GM18951 (cell line): Measurements from ENCODE around the gene ZNHIT3.

Experiments
- POLR2A ChIP-seq: IDR thresholded peaks from 4 replicates; pipeline ENCODE4 v1.6.1; 2011; ENCODE audit warnings: mild to moderate bottlenecking; ENCODE audit not compliant: insufficient read length, insufficient read depth; ENCODE audit errors: extremely low read depth
- in situ Hi-C: fragments of 300-500 bp; cut with MboI; formaldehyde crosslinking; loops from one replicate; pipeline ENCODE4 v1.12.0; 2022; ENCODE audit warnings: low sequenced_read_pairs, mixed read lengths, inconsistent platforms; ENCODE audit not compliant: unreplicated experiment

Gene ZNHIT3

DNA sequence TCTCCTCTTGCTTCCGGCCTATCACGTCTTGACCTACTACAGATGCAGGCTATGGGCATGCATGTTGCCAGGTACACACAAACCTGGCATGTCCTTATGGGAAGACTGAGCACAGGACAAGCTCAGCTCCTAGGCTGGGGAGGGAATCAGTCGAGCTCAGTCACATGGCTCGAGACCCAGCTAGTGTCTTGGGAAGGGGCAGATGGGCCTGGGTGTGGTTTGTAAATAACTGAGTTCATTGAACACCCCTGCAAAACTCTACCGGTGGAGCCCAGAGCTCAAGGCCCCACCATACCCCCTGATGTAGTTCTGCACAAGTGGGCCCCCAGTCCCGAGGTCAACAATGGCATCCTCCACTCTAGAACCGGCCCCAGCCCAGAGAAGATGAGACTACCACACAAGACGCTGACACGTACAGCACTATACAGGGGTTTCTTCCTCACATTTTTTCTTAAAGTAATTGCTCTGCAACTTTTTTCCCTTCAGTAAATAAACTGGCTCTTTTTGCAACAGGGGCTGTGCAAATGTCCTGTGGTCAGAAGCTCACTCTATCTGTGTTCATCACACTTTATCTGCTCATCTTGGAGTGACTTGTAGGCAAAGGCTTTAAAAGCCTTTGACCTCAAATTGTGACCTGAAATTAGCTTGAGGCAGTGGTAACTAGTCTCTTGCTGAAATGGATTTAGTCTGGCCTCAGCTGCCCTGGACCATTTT lies 22.9 kb downstream of the ZNHIT3 start:
- in situ Hi-C loops = no loop called here
- TF ChIP-seq POLR2A = no peak

DNA sequence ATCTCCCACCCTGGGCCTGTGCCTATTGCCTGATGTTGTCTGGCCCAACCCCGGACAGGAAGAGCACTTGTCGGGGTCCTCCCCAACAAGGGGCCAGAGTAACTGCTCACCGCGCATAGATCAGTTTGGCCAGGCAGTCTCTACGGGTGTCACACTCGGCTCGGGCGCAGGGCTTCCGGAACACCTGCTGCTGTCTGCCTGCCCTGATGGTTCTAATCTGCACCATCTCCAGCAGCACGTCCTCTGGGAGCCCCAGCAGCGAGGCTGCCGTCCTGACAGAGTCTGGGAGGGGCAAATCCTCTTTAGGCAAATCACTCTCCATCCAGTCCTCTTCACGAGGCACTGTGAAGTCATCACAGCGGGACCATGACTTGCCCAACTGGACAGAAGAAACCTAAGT lies 24.2 kb downstream of the ZNHIT3 start:
- peak; percentile 24 for TF ChIP-seq POLR2A
- in situ Hi-C loops = no loop called here

DNA sequence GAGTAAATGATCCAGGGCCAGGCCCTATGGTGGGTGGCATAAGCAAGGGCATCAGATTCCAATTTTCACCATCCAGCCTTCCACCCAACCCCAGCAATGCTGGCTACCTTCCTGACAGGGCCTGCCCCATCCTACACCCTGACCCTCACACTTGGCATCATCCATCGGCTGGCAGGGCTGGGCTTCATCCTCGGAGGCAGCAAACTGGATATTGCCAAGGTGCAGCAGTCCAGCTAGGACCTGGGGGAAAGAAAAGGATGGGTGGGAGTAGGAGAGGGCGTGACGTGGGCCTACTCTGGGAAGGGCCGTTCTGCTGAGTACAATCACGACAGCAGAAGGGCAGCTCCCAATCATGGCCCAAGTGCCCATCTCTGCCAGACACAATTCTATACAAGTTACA lies 24.7 kb downstream of the ZNHIT3 start:
- TF ChIP-seq POLR2A = no peak
- in situ Hi-C loops = no loop called here

DNA sequence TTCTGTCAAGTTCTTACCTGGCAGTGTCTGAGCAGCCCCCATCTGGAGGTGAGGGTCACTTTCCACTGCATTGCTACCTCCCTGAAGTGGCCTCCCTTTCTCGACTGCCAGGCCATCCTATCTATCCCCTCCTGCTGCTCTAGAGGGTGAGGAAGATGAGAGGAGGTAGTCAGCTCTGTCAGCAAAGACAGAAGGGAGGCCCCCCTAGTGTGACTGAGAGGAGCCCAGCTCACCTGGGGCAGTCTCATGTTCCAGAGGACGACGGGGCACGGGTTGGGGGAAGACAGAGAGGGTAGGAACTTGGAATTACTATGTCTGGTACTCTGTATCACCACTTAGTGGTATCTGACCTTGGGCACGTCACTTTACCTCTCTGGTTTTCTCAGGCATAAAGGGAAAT lies 26.2 kb downstream of the ZNHIT3 start:
- in situ Hi-C loops = no loop called here
- TF ChIP-seq POLR2A = no peak

DNA sequence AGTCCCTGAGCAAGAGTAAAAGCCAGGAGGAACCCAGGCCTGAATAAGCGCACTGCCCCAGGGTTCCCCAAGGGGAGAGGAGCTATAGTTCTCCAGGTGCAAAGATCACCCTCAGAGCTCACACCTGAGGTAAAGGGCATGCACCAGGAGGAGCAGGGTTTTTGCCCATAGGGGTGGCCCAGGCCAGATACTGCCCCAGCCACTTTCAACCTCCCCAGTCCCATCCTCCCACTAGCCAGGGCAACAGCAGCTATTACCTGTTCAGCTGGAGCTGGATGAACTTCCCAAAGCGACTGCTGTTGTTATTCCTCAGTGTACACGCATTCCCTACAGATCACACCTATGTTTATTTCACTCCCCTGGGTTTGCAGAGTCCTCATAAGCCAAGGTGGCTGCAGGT lies 28.4 kb downstream of the ZNHIT3 start:
- in situ Hi-C loops = no loop called here
- no peak for TF ChIP-seq POLR2A

DNA sequence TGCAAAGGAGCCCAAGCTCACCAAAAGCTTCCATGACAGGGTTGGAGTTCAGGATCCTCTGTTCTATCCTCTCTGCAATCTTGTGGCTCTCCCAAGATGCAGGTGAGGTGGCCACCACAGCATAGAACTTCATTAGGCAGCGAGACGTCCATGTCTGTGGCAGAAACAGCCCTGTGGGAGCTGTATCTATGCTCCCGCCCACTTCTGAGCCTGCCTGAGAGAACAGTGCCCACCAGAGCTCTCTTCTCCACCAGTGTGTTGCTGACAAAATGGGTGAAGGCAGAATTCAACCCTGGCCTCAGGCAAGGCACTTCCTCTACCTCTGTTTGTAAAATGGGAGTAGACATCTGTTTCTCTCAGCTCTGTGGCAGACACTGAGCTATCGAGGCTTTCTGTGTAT lies 29.4 kb downstream of the ZNHIT3 start:
- no peak for TF ChIP-seq POLR2A
- in situ Hi-C loops = no loop called here

DNA sequence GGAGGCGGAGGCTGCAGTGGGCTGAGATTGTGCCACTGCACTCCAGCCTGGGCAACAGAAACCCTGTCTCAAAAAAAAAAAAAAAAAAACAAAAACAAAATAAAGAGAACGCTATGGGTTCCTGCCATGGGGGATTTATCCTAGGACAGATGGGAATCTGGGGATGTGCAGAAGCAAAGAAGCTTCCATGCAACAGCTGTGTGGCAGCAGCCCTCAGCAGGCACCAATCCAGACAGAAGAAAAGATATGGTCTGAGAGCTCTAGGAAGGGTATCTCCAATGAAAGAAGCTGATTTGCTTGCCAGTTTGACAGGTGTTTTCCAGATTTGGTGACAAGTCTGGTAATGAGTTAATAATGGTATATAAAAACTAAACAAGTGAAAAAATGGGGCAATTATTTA lies 36.6 kb downstream of the ZNHIT3 start:
- TF ChIP-seq POLR2A = no peak

DNA sequence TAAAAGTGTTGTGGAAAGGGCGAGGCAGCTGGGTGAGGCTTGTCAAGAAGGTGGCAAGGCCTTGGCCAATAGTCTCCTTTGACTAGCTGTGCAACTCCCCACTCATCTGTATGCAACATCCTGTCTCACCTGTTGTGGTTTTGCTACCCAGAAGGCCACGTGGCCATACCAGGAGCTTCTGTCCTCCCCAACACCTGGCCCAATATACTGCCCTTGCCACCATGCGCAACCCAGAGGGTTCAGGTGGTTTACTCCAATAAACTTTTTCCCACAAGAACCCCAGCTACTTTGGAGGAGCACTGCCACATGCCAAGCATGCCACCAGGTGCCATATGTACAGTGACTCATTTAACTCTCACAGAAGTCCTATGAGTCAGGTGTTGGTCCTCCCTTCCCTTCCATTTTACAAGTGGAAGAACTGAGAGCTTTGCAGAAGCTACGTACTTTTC lies 38.0 kb downstream of the ZNHIT3 start:
- no peak for TF ChIP-seq POLR2A
- in situ Hi-C loops = no loop called here

More for the DNA sequence above, 36.6 kb downstream of the ZNHIT3 start:
- in situ Hi-C loops = no loop called here

DNA sequence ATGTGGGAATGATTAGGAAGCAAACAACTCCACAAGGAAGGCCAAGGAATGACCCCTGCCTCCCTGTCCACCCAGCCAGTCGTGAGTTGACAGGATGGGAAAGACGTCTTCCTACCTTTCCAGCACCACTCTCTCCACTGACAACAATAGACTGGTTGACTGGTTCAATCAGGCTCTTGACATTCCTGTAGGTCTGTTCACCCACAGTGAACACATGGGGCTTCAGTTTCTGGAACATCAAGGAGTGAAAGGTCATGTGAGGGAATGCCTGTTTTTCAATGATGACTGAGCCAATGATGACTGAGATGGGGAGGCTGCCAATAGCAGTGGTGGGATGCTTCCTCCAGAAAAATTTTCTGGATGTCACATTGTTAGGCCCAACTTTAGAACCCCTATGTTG lies 38.6 kb downstream of the ZNHIT3 start:
- no peak for TF ChIP-seq POLR2A
- in situ Hi-C loops = no loop called here

DNA sequence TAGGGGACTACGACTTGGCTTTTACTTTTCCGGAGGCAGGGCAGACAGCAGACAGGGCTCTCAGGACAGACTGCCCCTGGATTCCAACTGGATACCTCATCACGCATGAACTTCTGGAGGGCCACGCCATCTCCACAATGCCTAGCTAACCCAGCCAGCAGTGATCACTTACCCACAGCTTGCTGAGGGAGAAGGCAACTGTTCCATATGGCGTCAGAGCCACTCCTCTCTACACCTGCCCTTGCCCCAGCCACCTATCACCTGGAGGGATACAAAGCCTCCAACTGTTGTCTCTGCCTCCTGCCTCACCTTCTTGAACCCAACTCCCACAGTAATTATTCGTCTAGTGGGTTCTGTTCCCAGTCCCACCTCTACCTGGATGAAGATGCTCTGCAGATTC lies 39.4 kb downstream of the ZNHIT3 start:
- no peak for TF ChIP-seq POLR2A
- in situ Hi-C loops = no loop called here

DNA sequence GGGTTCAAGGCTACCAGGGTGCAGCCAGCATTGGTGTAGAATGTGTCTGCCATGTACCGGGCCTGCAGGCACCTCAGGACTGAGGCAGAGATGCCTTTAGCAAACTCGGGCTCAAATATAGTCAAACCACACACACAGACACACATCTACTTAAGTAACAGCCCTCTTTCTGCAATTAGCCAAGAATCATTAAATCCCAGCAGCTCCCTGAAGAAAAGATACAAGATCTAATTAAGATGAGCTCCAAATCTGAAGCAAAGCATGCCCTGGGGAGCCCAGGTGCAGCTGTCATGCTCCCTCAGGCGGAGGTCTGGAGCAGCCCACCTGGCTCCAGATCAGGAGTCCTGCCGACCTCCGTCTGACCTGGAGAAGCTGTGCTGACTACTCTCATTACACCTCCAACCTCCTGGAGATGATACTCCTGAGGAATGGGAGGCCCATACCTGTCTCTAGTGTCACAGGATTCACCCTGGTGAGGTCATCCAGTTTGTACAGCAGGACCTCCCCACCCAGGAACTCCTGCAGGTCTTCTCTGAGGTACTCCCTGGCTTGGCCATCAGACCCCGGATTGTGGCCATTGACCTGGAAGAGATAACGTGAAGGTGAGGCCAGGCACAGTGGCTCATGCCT lies 41.3 kb downstream of the ZNHIT3 start:
- TF ChIP-seq POLR2A = no peak
- in situ Hi-C loops = no loop called here

DNA sequence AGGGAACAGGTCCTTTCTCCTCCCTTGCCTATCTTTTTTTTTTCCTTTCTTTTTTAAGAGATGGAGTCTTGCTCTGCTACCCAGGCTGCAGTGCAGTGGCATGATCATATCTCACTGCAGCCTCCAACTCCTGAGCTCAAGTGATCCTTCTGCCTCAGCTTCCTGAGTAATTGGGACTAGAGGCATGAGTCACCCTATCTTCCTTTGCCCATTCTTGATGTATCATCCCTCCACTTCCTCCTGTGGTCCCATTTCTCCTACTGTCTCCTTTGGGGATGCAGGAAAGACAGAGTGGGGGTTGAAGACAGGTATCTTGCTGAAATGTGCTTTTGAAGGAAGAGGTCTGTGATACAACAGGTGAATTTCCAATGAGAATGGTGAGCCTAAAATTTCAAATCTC lies 42.6 kb downstream of the ZNHIT3 start:
- in situ Hi-C loops = no loop called here
- TF ChIP-seq POLR2A = no peak

DNA sequence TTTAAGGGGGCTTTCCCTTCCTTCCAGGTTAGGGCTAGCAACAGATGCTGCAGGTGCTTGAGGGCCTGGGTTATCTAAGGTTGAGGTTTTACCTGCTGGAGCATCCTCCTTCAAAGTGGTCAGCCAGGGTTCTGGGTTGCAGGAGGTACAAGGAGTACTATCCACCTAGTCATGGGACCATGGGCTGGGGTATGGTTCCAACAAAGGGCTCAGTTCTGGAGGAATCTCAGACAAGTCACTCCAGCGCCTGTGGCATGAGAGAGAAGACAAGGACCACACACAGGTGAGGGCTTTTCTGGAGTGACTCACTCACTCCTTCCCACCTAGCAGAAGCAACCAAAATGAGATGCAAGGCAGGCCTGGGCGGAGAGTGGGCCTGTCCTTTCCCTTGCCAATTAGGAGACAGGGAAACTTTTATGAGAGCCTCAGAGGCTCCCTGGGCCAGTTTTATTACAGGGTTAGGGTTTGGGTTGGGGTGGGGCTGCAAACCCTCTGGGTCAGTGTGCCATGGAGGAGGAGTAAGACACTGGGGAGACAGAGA lies 46.0 kb downstream of the ZNHIT3 start:
- no peak for TF ChIP-seq POLR2A
- in situ Hi-C loops = no loop called here
